ENCODE results near the gene CHID1.
A peak's percentile ranks its signal among the peaks of the same experiment; 100 is the strongest.

CHID1 gene

DNA sequence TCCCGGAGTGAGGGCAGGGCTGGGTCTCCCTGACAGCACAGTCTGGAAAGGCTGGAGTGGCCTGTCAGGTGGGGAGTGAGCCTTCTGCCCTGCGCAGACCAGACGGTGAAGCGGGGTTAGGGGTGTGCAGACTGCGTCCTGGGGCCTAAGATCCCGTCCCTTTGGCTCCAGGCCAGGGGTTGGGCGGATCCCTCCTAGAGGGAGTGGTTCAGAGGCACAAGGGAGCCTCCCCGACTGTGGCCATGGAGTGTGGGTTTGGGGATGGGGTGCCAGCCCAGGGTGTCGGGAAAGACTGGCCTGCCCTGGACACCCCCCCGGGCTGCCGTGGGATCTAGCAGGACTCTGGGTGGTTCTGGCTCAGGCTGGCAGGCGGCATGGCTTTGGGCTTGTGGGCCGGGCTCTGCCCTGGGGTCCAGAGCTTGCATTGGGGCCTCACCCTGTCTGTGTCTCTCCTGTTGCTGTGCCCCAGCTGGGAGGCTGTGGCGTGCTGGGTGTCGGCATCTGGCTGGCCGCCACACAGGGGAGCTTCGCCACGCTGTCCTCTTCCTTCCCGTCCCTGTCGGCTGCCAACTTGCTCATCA, 48.4 kb downstream of the CHID1 start:
- no peak for DNase-seq

DNA sequence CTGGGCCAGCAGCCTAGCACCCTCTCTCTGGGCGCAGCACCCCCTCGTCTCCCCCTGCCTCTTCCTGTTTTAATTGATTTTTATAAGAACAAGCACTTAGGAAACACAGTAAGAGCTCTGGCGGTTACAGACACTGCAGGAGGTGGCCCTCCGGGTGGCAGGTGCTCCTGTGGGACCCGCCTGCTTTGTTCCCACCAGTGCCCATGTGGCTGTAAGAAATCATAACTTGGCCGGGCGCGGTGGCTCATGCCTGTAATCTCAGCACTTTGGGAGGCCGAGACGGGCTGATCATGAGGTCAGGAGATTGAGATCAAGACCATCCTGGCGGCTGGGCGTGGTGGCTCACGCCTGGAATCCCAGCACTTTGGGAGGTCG, 49.5 kb downstream of the CHID1 start:
- no peak for DNase-seq

DNA sequence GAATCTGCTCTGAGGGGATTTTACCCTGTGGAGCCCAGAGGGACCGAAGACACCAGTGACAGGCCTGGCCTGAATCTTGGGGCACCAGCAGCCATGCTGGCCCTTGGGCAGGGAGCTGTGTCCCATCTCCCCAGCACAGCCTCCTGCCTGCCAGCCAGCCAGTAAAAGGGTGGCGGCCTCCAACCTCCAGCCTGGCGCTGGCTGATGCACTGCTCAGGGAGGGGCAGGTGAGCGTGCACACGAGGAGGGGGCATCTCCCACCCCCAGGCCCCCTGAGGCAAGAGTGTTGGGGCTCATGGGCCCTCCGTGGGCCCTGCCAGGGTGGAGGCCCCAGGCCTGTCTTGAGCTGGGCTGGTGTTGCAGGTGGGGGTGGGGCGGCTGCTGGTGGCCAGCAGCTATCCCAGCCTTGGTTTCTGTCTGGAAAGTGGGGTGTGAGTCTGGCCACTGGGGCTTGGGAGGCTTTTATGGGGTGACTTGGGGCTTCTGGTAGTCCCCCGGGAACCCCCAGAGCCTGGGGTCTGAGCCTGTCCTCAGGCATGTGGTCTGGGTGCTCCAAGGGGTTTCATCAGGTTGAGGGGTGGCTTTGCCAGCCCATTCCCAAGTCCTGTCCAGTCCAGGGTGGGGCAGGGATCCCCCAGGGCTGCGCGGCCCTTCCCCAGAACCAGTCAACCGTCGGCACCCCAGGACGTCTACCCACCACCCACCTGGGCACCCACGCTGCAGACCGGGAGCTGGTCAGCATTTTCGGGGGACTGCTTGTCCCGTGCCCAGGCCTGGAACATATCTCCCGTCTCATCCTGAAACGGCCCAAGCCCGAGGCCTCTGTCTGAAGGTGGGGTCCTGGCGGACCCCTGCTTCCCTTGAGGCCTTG, 50.1 kb downstream of the CHID1 start:
- no peak for DNase-seq

DNA sequence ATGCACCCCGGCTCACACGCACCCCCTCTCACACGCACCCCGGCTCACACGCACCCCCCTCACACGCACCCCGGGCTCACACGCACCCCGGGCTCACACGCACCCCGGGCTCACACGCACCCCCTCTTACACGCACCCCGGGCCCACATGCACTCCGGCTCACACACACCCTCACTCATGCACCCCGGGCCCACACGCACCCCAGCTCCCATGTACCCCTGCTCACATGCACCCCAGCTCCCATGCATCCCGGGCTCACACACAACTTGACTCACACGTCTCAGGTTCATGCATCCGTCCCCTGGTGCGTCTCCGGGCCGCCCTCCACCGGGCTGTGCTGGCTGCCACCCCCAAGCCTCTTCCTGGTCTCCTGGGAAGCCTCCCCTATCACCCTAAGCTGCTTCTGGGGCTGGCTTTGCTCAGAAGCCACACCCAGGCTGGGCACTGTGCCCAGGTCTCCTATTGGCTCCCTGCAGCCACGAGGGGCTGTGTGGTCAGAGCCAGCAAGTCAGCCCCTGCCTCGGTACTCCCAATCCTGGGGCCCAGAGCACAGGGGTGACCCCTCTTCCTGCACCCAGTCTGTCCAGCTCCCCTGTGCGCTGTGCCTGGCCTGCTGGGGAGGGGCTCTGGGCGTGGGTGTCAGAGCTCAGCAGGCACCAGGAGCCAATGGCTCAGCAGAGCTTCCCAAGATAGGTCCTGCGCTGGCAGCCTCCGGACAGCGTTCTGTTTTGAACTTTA, 51.0 kb downstream of the CHID1 start:
- peak; percentile 77 for DNase-seq

DNA sequence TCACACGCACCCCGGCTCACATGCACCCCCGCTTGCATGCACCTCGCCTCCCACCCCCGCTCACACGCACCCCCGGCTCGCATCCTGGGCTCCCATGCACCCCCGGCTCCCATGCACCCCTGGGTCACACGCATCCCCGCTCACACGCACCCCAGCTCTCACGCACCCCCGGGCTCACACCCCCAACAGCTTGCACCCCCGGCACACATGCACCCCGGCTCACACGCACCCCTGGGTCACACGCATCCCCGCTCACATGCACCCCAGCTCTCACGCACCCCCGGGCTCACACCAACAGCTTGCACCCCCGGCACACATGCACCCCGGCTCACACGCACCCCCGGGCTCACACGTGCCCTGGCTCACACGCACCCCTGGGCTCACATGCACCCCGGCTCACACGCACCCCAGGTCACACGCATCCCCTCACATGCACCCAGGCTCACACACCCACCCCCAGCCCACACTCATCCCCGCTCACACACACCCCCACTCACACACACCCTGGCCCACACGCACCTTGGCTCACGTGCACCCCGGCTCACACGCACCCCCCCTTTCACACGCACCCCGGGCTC, 51.8 kb downstream of the CHID1 start:
- no peak for DNase-seq

DNA sequence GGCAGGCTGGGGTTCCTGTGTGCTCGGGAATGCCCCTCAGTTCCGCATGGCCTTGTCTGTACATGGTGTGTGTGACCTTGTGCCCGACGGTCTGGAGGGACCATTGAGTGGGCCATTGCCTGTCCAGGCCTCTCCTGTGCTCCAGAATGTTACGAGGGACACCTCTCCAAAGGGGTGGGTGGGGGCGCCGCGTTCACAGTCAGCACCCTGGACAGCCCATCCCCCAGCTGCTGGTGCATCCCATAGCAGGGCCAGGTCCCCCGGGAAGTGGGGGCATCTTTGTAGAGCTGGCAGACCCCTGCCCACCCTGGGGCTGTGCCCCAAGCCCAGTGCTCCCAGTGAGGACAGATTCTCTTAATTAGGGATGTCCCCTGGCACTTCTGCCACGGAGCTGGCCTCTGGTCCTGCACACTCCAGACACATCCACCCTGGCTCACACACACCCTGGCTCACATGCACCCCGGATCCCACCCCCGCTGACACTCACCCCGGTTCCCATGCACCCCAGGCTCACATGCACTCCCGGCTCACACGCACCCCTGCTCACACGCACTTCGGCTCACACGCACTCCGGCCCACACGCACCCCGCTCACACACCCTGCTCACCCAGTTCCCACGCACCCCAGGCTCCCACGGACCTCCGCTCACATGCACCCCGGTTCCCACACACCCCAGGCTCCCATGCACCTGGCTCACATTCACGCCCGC, 52.4 kb downstream of the CHID1 start:
- DNase-seq: no peak

DNA sequence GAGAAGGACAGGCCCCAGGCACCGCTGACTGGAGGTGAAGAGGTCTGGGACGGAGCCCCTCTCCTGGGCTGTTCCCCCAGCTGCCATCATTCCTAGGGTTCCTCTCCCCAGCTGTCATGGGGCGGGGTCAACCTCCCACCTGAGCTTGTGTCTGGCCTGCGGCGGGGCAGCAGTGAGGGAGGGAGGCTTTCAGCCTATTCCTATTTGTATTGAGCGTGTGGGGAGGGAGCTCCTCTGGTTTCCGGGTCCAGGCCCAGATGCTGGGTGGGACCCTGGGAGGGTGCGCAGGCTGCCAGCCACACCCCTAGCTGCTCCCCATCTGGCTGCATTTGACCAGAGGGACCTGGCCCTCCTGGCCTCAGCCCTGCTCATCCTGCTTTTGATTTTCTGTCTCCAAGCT, 54.2 kb downstream of the CHID1 start:
- DNase-seq: no peak

DNA sequence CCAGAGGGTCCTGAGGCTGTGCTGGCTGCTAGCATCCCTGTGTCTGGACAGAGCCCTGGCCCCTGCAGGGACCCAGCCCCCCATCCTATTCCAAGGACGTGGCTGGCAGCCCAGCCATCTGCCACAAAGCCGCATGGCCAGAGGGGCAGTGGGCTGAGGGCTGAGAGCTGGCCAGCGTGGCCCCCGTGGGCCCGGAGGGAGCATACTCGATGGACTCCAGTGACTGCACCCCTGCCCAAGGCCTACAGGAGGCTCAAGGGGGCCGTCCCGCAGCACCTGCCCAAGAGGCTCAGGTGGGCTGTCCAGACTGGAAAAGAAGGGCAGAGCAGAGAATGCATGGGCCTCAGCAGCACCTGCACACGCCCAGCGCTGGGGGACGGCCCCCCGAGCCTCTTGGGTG, 54.8 kb downstream of the CHID1 start:
- no peak for DNase-seq

DNA sequence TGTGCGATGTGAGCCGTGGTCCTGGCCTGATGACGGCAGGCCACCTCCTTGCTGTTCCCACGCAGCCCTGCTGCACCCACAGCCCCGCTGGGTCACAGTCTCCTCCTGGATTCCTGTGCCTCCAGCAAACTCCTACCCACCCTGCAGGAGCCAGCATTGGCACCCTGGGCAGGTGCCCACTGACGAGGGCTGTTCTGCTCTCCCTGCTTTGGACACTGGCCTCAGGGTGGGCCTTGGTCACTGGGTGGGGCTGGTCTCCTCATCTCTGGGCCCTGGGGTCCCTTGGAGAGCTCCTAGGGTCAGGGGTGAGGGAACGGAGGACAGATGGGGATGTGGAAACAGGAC, 55.3 kb downstream of the CHID1 start:
- DNase-seq: no peak

DNA sequence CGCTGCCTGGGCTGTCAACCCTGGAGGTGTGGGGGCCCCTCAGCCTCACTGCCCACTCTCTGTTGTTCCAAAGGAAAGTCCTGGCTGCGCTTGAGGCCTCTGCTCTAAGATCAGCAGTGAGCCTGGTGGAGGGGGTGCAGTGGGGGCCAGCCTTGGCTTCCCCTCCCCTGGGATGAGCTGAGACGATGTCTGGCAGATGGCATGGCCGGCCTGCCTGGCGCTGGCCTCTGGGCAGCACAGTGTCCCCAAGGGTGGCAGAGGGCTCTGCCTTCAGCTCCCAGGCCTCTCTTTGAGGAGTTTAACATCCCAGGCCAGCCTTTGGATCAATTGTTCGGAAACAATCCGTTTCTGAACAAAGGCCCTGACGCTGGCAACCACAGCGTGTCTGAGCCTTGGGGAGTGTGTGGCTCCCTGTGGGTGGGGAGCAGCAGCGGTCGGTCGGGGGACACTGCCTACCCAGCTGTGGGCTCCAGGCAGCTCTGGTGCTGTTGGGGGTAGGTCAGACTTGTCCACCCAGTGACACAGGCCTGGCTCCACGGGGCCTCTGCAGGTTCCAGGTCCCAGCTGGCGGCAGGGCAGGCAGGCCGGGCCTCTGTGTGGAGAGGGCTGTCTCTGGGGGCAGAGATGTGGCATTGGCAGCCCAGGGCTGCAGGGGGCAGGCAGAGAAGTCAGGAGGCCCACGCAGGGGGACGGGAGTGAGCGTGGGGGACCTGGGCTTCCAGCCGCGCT, 55.8 kb downstream of the CHID1 start:
- no peak for DNase-seq

DNA sequence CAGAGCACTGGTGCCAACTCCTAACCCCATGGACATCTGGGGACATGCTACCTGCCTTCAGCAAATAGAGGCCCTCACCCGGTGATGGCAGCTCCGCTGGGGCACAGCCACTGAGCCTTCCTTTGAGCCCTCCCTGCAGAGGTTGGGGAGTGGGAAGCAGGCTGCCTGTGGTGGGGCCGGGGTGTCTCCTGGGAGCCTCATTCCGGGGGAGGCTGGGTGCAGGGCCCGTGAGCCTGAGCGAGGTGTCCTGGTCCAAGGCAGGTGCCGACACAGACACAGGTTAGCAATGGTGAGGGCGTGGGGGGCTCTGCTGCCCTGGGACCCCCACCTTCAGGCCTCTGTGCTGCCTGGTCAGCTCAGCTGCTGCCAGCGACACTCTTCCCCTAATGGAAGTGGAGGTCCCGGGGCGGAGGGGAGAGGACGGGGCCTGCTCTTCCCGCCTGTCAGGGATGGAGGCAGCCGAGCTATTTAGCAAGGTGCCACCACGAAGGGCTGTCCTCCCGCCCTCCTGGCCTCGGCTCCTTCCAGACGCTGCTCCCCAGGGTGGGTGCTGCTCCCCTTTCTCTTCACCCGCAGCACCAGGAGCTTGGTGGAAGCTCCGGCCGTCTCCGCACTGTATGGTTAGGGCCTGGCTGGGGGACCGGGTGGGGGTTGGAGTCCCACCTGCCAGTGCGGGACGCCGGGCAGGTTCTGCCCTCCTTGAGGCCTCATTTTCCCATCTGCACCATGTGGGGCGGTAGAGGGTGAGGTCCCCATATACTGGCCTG, 56.7 kb downstream of the CHID1 start:
- DNase-seq: no peak

DNA sequence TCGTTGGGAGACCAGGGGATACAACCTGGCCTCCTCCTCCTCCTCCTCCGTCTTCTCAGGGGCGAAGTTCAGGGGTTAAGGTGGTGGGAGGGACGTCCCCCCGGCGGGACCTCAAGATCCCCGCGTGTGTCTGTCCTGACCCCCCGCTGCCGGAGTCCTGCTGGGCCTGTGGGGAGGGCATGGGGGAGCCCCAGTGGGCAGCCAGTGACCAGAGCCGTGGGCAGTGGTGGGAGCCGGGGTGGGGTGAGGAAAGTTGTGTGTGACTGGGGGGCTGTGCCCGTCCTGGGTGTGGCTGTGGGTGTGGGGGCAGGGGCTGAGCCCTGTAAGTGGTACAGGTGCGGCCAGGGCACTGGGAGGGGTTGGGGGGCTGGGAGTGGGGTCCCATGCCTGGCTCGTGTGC, 57.8 kb downstream of the CHID1 start:
- no peak for DNase-seq

DNA sequence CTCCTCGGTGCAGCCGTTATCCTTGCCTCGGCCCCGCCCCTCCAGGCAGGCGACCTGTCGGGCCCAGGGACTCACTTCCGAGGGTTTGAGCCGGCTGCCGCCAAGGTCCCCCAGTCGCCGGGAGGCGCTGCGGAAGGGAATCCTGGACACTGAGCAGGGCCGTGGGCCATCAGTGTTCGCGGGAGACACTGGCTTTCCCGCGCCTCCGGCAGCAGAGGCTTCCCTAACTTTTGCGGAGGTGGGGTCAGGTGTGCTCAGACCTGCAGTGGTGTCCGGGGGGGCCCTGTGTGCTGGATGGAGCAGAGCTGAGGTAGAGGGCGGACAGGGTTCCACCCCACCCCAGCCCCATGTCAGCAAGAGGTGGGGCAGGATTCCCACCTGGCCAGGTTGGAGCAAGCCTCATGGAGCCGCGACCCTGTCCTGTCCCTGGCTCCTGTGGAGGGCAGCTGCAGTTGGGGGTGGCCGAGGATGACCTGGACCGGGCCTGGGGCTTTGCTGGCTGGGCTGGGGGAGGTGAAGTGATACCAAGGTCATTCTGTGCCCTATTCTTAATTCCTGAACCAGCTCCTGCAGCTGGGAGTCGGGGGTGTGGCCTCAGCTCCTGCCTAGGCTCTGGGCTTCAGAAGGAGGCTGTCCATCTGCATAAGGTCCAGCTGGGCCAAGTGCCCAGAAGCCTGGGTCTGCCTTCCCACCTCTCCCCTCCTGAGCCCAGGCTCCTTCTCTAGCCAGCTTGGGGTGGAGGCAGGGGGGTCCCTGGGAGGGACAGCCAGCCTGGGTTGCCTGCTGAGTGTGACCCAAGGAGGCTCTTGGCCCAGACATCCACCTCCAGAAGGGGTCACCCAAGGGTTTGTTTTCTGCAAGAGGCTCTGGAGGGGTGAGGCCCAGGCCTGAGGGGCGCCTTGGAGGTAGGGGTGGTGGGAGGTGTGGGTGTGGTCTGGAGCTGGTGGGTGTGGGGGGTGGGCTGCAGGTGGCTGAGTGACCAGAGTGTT, 59.5 kb downstream of the CHID1 start:
- DNase-seq: no peak

DNA sequence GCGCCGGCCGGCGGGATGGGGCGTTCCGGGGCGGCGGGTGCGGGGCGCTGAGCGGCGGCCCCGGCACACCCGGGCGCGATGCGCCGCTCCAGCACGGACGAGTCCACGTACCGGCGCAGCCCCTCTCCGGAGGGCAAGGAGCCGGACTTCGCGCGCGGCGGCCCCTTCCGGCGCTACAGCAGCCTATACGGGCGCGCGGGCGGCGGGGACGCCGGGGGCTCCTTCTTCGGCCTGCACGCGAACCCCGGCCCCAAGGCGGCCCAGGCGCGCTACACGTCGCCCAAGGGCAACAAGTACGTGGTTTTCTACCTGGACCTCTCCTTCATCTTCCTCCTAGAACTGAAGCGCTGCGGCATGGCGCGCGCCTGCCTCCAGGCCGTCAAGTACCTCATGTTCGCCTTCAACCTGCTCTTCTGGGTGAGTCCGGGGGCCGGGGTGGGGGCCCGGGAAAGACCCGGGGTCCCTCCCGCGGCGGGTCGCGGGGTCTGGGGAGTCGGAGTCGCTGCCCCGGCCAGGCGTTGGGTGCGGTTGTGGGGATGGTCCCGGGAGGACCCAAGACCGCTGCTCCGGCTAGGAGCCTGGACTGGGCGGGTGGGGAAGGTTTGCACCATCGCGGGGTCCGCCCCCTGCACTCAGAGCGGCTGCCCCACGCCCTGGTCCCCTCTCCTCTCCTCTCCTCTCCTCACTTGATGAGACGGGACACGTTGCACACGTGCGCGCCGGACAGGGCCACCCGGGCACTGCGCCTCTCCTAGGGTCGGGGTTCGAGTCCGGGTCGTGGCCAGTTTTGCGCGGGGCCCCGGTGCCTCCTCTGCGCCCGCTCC, 60.4 kb downstream of the CHID1 start:
- DNase-seq: no peak

DNA sequence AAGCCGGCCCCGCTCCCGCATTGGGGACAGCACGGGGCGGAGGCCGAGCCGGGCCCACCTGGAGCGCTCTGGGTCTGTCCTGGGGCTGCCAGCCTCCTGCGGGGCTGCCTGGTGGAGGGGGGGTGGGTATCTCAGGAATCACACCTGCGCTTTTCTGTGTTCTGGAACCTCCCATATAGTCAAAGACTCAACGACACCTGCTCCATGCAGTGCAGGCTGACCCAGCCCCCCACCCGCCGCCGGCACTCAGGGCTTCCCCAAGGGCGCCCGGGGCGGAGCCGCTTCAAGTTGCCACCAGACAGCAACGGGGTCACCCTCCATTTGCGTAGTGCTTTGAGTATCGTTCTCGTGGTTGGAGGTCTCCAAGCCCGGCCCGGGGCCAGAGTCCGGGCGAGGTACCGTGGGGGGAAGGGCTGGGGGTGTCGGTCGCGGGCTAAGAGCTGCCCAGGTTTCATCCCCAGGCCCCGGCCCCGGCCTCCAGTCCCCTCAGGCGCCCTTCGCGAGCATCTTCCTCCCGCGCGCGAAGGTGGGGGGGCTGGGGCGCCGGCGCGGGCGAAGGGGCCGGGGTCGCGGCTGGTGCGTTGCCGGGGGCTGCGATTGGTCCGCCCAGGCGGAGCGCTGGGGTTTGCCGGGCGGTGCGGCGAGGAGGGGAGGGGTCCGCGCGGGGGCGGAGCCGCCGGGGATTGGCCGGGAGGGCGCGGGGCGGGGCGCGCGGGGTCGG, 61.3 kb downstream of the CHID1 start:
- DNase-seq: peak; percentile 23

DNA sequence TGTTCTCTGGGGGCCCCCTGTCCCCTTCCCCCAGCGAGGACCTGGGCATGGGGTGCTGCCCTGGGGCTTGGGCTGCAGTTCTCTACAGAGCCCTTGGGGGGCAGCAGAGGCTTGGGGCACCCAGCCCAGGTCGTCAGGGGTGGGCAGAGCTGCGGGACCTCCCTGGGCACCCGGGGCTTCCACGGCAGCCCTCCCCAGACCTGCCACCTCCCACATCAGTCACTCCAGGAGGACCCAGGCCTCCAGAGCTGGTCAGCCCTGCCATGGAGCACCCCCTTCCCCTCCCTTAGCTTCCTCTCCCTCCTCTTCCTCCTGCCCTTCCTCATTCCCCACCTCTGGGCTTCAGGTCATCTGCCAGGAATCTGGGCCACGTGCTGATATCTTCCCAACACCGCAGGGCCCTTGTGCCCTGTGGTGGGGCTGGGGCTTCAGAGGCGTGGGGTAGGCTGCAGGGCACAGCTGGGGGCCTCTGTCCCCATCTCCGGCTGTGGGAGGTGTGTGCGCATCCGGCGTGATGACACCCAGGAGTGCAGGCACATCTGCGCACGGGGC, 62.2 kb downstream of the CHID1 start:
- peak; percentile 34 for DNase-seq

DNA sequence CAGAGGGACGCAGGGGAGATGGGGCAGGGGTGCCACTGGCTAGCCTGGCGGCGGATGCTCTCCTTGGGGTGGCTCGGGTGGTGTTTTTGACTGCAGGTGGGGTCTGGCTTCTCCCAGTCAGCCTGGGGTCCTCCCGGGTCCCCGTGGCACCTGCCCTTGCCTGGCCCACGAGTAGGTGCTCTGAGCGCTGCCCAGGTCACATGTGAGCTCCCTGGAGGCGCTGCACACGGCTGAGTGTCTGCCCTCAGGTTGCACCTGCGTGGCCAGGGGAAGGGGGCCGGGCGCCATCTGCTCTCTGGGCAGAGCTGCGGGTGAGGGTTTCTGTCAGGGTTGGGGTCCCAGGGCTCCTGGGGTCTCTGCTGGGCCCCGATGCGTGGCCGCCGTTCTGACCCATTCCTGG, 62.7 kb downstream of the CHID1 start:
- DNase-seq: no peak

DNA sequence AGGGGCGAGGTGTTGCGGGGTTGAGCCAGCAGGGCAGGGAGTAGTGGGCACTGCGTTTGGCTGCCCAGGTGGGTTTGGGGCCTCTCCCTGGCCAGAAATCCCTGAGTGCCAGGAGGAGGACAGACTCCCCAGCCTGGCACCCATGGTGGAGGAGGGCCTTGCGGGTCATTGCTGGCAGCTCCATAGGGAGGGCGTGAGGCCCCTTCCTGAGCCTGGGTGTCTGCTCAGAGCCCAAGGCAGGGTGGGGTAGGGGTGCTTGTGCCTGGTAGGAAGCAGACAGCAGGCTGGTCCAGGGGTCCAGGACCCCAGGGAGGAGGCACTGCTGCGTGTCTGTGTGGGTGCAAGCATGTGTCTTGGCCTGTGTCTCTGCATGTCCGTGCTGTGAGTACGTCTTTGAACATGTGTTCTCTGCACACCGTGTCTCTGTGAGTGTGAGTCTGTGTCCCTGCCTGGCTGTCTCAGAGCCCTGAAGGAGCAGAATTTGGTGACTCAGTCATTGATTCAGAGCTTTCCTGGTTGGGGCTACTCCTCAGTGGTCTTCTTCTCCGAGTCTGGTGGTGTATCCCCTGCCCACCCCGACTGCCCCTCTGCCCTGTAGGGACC, 64.0 kb downstream of the CHID1 start:
- DNase-seq: no peak

Measured in NCI-H1092 (cell line).